ENCODE results near the gene MCHR1.

GRCh38 chr22:40651563-40652501 lies 27.5 kb upstream of the MCHR1 start:
- peak; percentile 72 to 85 for TF ChIP-seq POLR2A (IDR thresholded peaks at IDR 0.05)
- TF ChIP-seq CTCF (IDR thresholded peaks at IDR 0.05), result peak in 3 of 4 experiments; percentile 24 to 49 (median 24)
- TF ChIP-seq POLR2AphosphoS5 (IDR thresholded peaks at IDR 0.05), result peak; percentile 93
